SK-N-SH (cell line): ENCODE results near the gene MYO15B. TPM values are rescaled to one million over a fixed set of nuclear protein-coding genes. Genes with fewer than 3 reads are reported as not detected.

ENCODE experiments used
- CTCF ChIA-PET: fragments of 300-600, 350-600 bp; formaldehyde crosslinking; extraction: SDS; loops from one replicate; lab custom pipeline; 2021; lab: Yijun Ruan, JAX
- POLR2A ChIA-PET: fragments of 350-600 bp; sonication (Branson Sonifier 250); formaldehyde crosslinking; extraction: SDS; loops from one replicate; lab custom pipeline; 2020; ENCODE audit warnings: antibody characterized with exemption, inconsistent platforms; lab: Yijun Ruan, JAX
- DNase-seq: peaks from one replicate; pipeline ENCODE4 v3.0.0; 2012
- H2AFZ ChIP-seq: fragments of 200-600 bp; sonication (generic); 2 replicates; pipeline ENCODE4 v1.8.1; 2016; ENCODE audit warnings: antibody characterized with exemption, mild to moderate bottlenecking, low read depth
- H3F3A ChIP-seq: fragments of 200-600 bp; sonication (generic); replicated peaks from 2 replicates; pipeline ENCODE3; 2016; ENCODE audit warnings: antibody characterized with exemption, mild to moderate bottlenecking; ENCODE audit not compliant: insufficient read depth
- H3K27ac ChIP-seq, 2 experiments: fragments of 200-500 bp in 1 of 2; fragments of 200-600 bp in 1 of 2; sonication (Bioruptor generic) in 1 of 2; sonication (generic), shearing (Covaris generic) in 1 of 2; 2 replicates each; pipeline versions ENCODE4 v1.5.1 to v1.6.1; 2014 to 2016; ENCODE audit warnings: low read depth in 2 of 2, inconsistent platforms in 1 of 2, low read length in 1 of 2, mild to moderate bottlenecking in 1 of 2, mixed read lengths in 1 of 2
- H3K27me3 ChIP-seq: fragments of 200-600 bp; sonication (generic), shearing (Covaris generic); 2 replicates; pipeline ENCODE4 v1.6.1; 2016; ENCODE audit warnings: mixed run types; ENCODE audit not compliant: insufficient read depth
- H3K36me3 ChIP-seq, 2 experiments: fragments of 200-500 bp in 1 of 2; fragments of 200-600 bp in 1 of 2; sonication (Bioruptor generic) in 1 of 2; sonication (generic) in 1 of 2; replicated peaks in 1 of 2; 2 replicates each; pipeline versions ENCODE3 to v1.5.1; 2014 to 2016; ENCODE audit warnings: low read length in 1 of 2, mild to moderate bottlenecking in 1 of 2; ENCODE audit not compliant: insufficient read depth in 2 of 2, control insufficient read depth in 1 of 2
- H3K4me1 ChIP-seq, 2 experiments: fragments of 200-500 bp in 1 of 2; fragments of 200-600 bp in 1 of 2; sonication (Bioruptor generic) in 1 of 2; sonication (generic), shearing (Covaris generic) in 1 of 2; 2 replicates each; pipeline versions ENCODE4 v1.5.1 to v1.6.1; 2014 to 2016; ENCODE audit warnings: low read depth in 1 of 2, low read length in 1 of 2, mixed run types in 1 of 2; ENCODE audit not compliant: insufficient read depth in 2 of 2, control insufficient read depth in 1 of 2
- H3K4me2 ChIP-seq: fragments of 200-600 bp; sonication (generic), shearing (Covaris generic); 2 replicates; pipeline ENCODE4 v1.6.1; 2017; ENCODE audit warnings: mixed run types
- H3K4me3 ChIP-seq, 2 experiments: fragments of 200-500 bp in 1 of 2; fragments of 200-600 bp in 1 of 2; sonication (Bioruptor generic) in 1 of 2; sonication (generic), shearing (Covaris generic) in 1 of 2; 2 replicates each; pipeline versions ENCODE4 v1.5.1 to v1.8.1; 2014 to 2016; ENCODE audit warnings: low read depth in 2 of 2, inconsistent platforms in 1 of 2, low read length in 1 of 2, mild to moderate bottlenecking in 1 of 2, mixed read lengths in 1 of 2, moderate library complexity in 1 of 2
- H3K79me2 ChIP-seq: fragments of 200-600 bp; sonication (generic); 2 replicates; pipeline ENCODE4 v1.8.1; 2017; ENCODE audit warnings: mild to moderate bottlenecking; ENCODE audit not compliant: insufficient read depth
- H3K9ac ChIP-seq: fragments of 200-600 bp; sonication (generic); 2 replicates; pipeline ENCODE4 v1.6.1; 2017; ENCODE audit warnings: mixed run types
- H3K9me2 ChIP-seq: fragments of 200-600 bp; sonication (generic); 2 replicates; pipeline ENCODE4 v1.6.1; 2017; ENCODE audit warnings: mixed run types
- H3K9me3 ChIP-seq: fragments of 200-600 bp; sonication (generic); 2 replicates; pipeline ENCODE4 v1.6.1; 2017; ENCODE audit warnings: mixed run types, mild to moderate bottlenecking, moderate library complexity
- H4K20me1 ChIP-seq: fragments of 200-600 bp; sonication (generic); 2 replicates; pipeline ENCODE4 v1.6.1; 2017; ENCODE audit warnings: mild to moderate bottlenecking, mixed run types; ENCODE audit not compliant: insufficient read depth
- CHD2 ChIP-seq: fragments of 150-350 bp; IDR thresholded peaks from 2 replicates; pipeline ENCODE4 v1.6.1; 2018; ENCODE audit warnings: low read length; ENCODE audit not compliant: partially characterized antibody
- ELF1 ChIP-seq: IDR thresholded peaks from 2 replicates; pipeline ENCODE4 v1.4.0; 2012
- EZH2phosphoT487 ChIP-seq: fragments of 200-600 bp; sonication (generic); IDR thresholded peaks from 2 replicates; pipeline ENCODE4 v1.6.1; 2017; ENCODE audit warnings: low read depth, mixed run types, mild to moderate bottlenecking, antibody characterized with exemption, moderate library complexity, borderline replicate concordance
- FOSL2 ChIP-seq: IDR thresholded peaks from 2 replicates; pipeline ENCODE4 v1.4.0; 2012; ENCODE audit warnings: low read depth, mild to moderate bottlenecking, moderate library complexity, borderline replicate concordance
- FOXJ3 ChIP-seq: sonication (generic); formaldehyde crosslinking; IDR thresholded peaks from 2 replicates; pipeline ENCODE4 v1.5.1; 2020; ENCODE audit warnings: mild to moderate bottlenecking, missing genetic modification reagents
- FOXM1 ChIP-seq: IDR thresholded peaks from 2 replicates; pipeline ENCODE4 v1.4.0; 2012; ENCODE audit warnings: low read depth, mild to moderate bottlenecking
- GABPA ChIP-seq: IDR thresholded peaks from 2 replicates; pipeline ENCODE4 v1.4.0; 2012; ENCODE audit warnings: low read depth, mild to moderate bottlenecking
- IRF3 ChIP-seq: fragments of 150-350 bp; IDR thresholded peaks from 2 replicates; pipeline ENCODE4 v1.6.1; 2016; ENCODE audit warnings: mild to moderate bottlenecking, low read depth, low read length
- JUND ChIP-seq: IDR thresholded peaks from 2 replicates; pipeline ENCODE4 v1.4.0; 2012
- MEF2A ChIP-seq: IDR thresholded peaks from 2 replicates; pipeline ENCODE4 v1.4.0; 2012; ENCODE audit warnings: low read depth, borderline replicate concordance
- MXI1 ChIP-seq: IDR thresholded peaks from 2 replicates; pipeline ENCODE4 v1.6.1; 2012; ENCODE audit warnings: mild to moderate bottlenecking, low read depth, low read length, improper control_type of control experiment
- NFIC ChIP-seq: IDR thresholded peaks from 2 replicates; pipeline ENCODE4 v1.4.0; 2012; ENCODE audit warnings: borderline replicate concordance
- NRF1 ChIP-seq: IDR thresholded peaks from 2 replicates; pipeline ENCODE4 v1.6.1; 2012; ENCODE audit warnings: low read depth, mild to moderate bottlenecking, low read length
- POLR2AphosphoS5 ChIP-seq: IDR thresholded peaks from 2 replicates; pipeline ENCODE4 v1.6.1; 2012; ENCODE audit warnings: low read depth, low read length
- RAD21 ChIP-seq: IDR thresholded peaks from 2 replicates; pipeline ENCODE4 v1.6.1; 2012; ENCODE audit warnings: mild to moderate bottlenecking, low read length
- RCOR1 ChIP-seq: fragments of 150-350 bp; IDR thresholded peaks from 2 replicates; pipeline ENCODE4 v1.6.1; 2017; ENCODE audit warnings: antibody characterized with exemption, low read length
- RXRA ChIP-seq: IDR thresholded peaks from 2 replicates; pipeline ENCODE4 v1.4.0; 2012; ENCODE audit warnings: low read depth, mild to moderate bottlenecking, borderline replicate concordance
- SMC3 ChIP-seq: IDR thresholded peaks from 2 replicates; pipeline ENCODE4 v1.6.1; 2012; ENCODE audit warnings: low read depth, low read length, improper control_type of control experiment
- TAF1 ChIP-seq: IDR thresholded peaks from 2 replicates; pipeline ENCODE4 v1.6.1; 2012; ENCODE audit warnings: low read depth, mild to moderate bottlenecking, low read length, moderate library complexity, borderline replicate concordance
- YY1 ChIP-seq: IDR thresholded peaks from 2 replicates; pipeline ENCODE4 v1.4.0; 2012; ENCODE audit warnings: low read depth, mild to moderate bottlenecking
- WGBS: methylation state at CpG from one replicate; pipeline ENCODE4 v1.1.6; 2017; ENCODE audit warnings: low lambda C conversion rate; 5-methylcytosine and 5-hydroxymethylcytosine counted together
- polyA plus RNA-seq, 3 experiments: library from polyadenylated mRNA; depleted of rRNA; stranded (reverse); fragments of >200 nt; gene quantifications; 2 replicates each; pipeline ENCODE4 v1.2.3, GENCODE V29; 2012
- TF ChIP-seq, protein P1 (sequence below): fragments of 200-600 bp; sonication (generic); IDR thresholded peaks from 2 replicates; pipeline ENCODE4 v1.6.1; 2017; ENCODE audit warnings: antibody characterized with exemption, mild to moderate bottlenecking, moderate library complexity
- TF ChIP-seq, protein P2 (sequence below): IDR thresholded peaks from 2 replicates; pipeline ENCODE4 v1.4.0; 2012; ENCODE audit warnings: low read depth, borderline replicate concordance
- TF ChIP-seq, protein P3 (sequence below): IDR thresholded peaks from 2 replicates; pipeline ENCODE4 v1.4.0; 2012; ENCODE audit warnings: low read depth

The MYO15B gene
- polyA plus RNA-seq, 1 of the 3 experiments (the other 2 are of a cell fraction) = 10.3 TPM

DNA sequence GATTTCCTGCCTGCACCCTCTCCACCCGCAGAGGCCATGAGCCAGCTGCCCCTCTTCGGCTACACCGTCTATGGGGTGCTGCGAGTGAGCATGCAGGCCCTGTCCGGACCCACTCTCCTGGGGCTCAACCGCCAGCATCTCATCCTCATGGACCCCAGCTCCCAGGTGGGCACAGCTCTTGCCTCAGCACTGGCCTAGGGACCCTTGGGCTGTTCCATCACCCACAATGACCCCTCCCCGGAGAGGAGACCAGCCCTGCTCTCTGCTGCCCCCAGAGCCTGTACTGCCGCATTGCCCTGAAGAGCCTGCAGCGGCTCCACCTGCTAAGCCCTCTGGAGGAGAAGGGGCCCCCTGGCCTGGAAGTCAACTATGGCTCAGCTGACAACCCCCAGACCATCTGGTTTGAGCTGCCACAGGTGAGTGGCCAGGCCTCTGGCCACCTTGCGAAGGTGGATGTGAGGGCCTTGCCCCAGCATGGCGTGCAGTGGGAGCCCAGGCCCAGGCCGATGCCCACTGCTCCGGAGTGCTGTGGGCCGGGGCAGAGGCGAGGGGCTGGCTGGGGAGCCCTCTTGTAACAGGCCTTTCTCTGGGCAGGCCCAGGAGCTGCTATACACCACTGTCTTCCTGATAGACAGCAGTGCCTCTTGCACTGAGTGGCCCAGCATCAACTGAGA is 38.4 kb downstream of the MYO15B start:
- POLR2A ChIA-PET = interaction anchor here (0.7 to 1.7 kb wide), 2 partner anchors 10 to 41 kb away, joined by 3 to 4 read pairs; partner anchors contain the start of genes RECQL5 and SAP30BP
- Histone ChIP-seq H3K27me3 (no peaks in the 10 kb centered on the region), H3K4me3 (no peak overlapping the region), H3K9ac (no peak overlapping the region), H3F3A (no peaks in the 10 kb centered on the region), H4K20me1 (no peaks in the 10 kb centered on the region), H2AFZ (no peak overlapping the region), H3K9me2 (no peaks in the 10 kb centered on the region), H3K36me3 (peaks cover 0 to 34% of the 10 kb centered on the region in 2 experiments), H3K27ac (peak overlapping the region in 1 of 2 experiments; percentile 1; a peak in 1 of 4 replicates), H3K9me3 (no peaks in the 10 kb centered on the region), H3K4me1 (peaks cover 0 to 23% of the 10 kb centered on the region in 2 experiments; a peak in 1 of 4 replicates), H3K4me2 (no peak overlapping the region), H3K79me2 (no peaks in the 10 kb centered on the region)
- DNase-seq = peak; percentile 92
- 76% methylated on average over 6 of the region's 15 CpGs for WGBS
- TF ChIP-seq YY1 (no peak), FOXJ3 (CRISPR knock-in tag) (no peak), FOXM1 (no peak), NFIC (no peak), RAD21 (peak; percentile 23), JUND (no peak), CHD2 (no peak), RCOR1 (no peak), EZH2phosphoT487 (no peak), IRF3 (no peak), RXRA (no peak), MXI1 (no peak), GABPA (no peak), SMC3 (peak; percentile 19; the same call in 1 of the 2 replicates), NRF1 (no peak), POLR2AphosphoS5 (no peak), MEF2A (no peak), FOSL2 (no peak), ELF1 (no peak), TAF1 (no peak)
- TF ChIP-seq, protein P1, sequence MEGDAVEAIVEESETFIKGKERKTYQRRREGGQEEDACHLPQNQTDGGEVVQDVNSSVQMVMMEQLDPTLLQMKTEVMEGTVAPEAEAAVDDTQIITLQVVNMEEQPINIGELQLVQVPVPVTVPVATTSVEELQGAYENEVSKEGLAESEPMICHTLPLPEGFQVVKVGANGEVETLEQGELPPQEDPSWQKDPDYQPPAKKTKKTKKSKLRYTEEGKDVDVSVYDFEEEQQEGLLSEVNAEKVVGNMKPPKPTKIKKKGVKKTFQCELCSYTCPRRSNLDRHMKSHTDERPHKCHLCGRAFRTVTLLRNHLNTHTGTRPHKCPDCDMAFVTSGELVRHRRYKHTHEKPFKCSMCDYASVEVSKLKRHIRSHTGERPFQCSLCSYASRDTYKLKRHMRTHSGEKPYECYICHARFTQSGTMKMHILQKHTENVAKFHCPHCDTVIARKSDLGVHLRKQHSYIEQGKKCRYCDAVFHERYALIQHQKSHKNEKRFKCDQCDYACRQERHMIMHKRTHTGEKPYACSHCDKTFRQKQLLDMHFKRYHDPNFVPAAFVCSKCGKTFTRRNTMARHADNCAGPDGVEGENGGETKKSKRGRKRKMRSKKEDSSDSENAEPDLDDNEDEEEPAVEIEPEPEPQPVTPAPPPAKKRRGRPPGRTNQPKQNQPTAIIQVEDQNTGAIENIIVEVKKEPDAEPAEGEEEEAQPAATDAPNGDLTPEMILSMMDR = peak; percentile 79
- TF ChIP-seq, protein P2, sequence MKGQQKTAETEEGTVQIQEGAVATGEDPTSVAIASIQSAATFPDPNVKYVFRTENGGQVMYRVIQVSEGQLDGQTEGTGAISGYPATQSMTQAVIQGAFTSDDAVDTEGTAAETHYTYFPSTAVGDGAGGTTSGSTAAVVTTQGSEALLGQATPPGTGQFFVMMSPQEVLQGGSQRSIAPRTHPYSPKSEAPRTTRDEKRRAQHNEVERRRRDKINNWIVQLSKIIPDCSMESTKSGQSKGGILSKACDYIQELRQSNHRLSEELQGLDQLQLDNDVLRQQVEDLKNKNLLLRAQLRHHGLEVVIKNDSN = no peak
- TF ChIP-seq, protein P3, sequence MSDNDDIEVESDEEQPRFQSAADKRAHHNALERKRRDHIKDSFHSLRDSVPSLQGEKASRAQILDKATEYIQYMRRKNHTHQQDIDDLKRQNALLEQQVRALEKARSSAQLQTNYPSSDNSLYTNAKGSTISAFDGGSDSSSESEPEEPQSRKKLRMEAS = no peak
- CTCF ChIA-PET = interaction anchor here (0.6 to 37.9 kb wide), 24 partner anchors 9 to 1288 kb away, joined by 3 to 1370 read pairs (median 4); partner anchors contain the start of genes GALK1, SMIM5 and TSEN54
